Ovary (tissue), 9 donors: ENCODE results near the gene SHF. TPM values are rescaled to one million over a fixed set of nuclear protein-coding genes. Genes with fewer than 3 reads are reported as not detected.

ENCODE experiments used
- DNase-seq, 5 donors: peaks; one replicate each; pipeline ENCODE4 v3.0.0-alpha.2; 2019 to 2020
- H3K27ac ChIP-seq, 2 donors: fragments of 200-600 bp; one replicate each; pipeline versions ENCODE4 v1.5.1 to v1.8.0; 2019 to 2022
- H3K27me3 ChIP-seq: fragments of 200-600 bp; one replicate; pipeline ENCODE4 v1.8.0; 2022
- H3K36me3 ChIP-seq: fragments of 200-600 bp; sonication (generic); one replicate; pipeline ENCODE4 v1.5.1; 2019
- H3K4me1 ChIP-seq: one replicate; pipeline ENCODE4 v1.8.1; 2013; ENCODE audit warnings: mild to moderate bottlenecking, moderate library complexity; ENCODE audit not compliant: insufficient read depth
- H3K4me3 ChIP-seq: fragments of 200-600 bp; sonication (generic); one replicate; pipeline ENCODE4 v1.5.1; 2017
- H3K9me3 ChIP-seq, 2 donors: fragments of 200-600 bp in 1 of 2; sonication (generic) in 1 of 2; one replicate each; pipeline versions ENCODE4 v1.5.1 to v1.8.1; 2013 to 2019; ENCODE audit warnings: mild to moderate bottlenecking in 1 of 2, moderate library complexity in 1 of 2
- CTCF ChIP-seq, 3 donors: fragments of 450-650 bp in 2 of 3; fragments of 200-600 bp in 1 of 3; IDR thresholded peaks; one replicate each; pipeline versions ENCODE4 v1.5.1 to v1.8.0; 2016 to 2022; ENCODE audit warnings: antibody characterized with exemption in 3 of 3, mild to moderate bottlenecking in 1 of 3
- EP300 ChIP-seq: sonication (generic); formaldehyde crosslinking; IDR thresholded peaks from one replicate; pipeline ENCODE4 v1.6.1; 2017; ENCODE audit warnings: antibody characterized with exemption
- POLR2A ChIP-seq: fragments of 450-650 bp; IDR thresholded peaks from one replicate; pipeline ENCODE4 v1.6.1; 2017; ENCODE audit warnings: antibody characterized with exemption, mild to moderate bottlenecking, moderate library complexity
- WGBS, 3 donors: extraction: QIAGEN DNeasy Blood & Tissue Kit in 1 of 3; methylation state at CpG; one replicate each; pipeline versions ENCODE4 v1.1.5 to v1.1.7; 2013 to 2017; 5-methylcytosine and 5-hydroxymethylcytosine counted together
- intact Hi-C, 4 donors: fragments of 100-400 bp; cut with DNase I; formaldehyde crosslinking; loops; one replicate each; pipeline versions ENCODE4 v1.11.0 to v1.15.1; 2022 to 2023
- polyA plus RNA-seq, 2 donors: library from polyadenylated mRNA; stranded (reverse); fragments of 200-250 nt in 1 of 2; fragments of 350-450 nt in 1 of 2; fragmentation: Illumina TruSeq in 1 of 2; extraction: RNeasy Lipid Tissue Mini Kit (QIAGEN cat#74804) in 1 of 2; gene quantifications; one replicate each; pipeline ENCODE4 v1.2.3, GENCODE V29; 2013 to 2014
- total RNA-seq, 7 donors: library from RNA; depleted of rRNA in 2 of 7; stranded (reverse); fragments of >200 nt in 2 of 7; fragmentation: NEBNext Ultra II Directional in 3 of 7; extraction: Animal tissue kit (Norgen Biotek cat#: 25700) in 3 of 7; gene quantifications; one replicate each; pipeline versions ENCODE4 v1.1.0 to v1.2.4, GENCODE V29; 2016 to 2023
- donor health status: DM: no; HTN: no; CAD: no; lungs with moderate emphysema.
- donor health status: DM: no; HTN: no; CAD: no.
- donor health status: Bipolar disorder and iron deficiency.
- donor health status: DM: yes; HTN: yes; CAD: no.
- donor health status: DM: no; HTN: no; CAD: no.
- donor health status: DM: yes; HTN: yes; CAD: no.

SHF gene
- total and polyA plus RNA-seq, 9 donors: 17.5 to 45.3 (median 30.5) TPM

DNA sequence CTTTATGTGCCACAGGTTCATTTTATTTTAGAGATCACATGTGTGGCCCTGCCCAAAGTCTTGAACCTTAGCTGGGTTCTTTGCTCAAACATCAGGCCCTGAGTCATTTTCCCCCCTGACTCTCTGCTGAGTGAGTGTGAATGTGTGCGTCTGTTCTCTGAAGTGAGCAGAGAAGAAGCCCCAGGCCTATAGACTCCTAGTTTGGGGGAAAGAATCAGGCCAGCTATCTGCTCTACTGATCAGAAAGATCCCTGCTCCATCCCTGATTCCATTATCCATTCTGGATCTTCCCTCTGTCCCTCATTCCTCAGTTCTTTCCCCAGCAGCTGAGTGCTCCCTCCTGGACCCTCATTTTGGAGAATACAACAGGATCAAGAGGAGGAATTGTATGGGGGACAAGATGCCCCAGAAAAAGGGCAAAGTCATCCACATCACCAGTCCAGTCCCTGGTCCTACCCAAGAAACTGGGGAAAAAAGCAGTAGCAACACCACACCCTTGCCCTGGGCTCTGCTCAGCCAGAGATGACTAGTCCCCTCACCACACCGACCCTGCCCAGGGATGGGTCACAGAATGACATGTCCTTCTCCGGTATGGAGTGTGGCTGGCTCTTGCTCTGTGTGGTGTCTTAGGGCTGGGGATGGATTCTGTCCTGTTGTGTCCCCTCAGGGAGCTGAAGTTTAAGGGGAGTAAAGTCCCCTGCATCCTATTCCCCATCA is 54.8 kb downstream of the SHF start:
- Histone ChIP-seq H3K27me3 (no peaks in the 10 kb centered on the region), H3K27ac (no peak overlapping the region), H3K4me1 (peaks cover 5% of the 10 kb centered on the region), H3K9me3 (no peaks in the 10 kb centered on the region), H3K36me3 (no peaks in the 10 kb centered on the region), H3K4me3 (no peak overlapping the region)
- TF ChIP-seq CTCF (IDR thresholded peaks at IDR 0.05): no peak
- no peak for TF ChIP-seq POLR2A
- no peak for TF ChIP-seq EP300
- intact Hi-C loops: no loop called here
- no peak for DNase-seq
- WGBS, 3 donors: 61 to 69% (median 67%) methylated on average over 3 of the region's 3 CpGs

DNA sequence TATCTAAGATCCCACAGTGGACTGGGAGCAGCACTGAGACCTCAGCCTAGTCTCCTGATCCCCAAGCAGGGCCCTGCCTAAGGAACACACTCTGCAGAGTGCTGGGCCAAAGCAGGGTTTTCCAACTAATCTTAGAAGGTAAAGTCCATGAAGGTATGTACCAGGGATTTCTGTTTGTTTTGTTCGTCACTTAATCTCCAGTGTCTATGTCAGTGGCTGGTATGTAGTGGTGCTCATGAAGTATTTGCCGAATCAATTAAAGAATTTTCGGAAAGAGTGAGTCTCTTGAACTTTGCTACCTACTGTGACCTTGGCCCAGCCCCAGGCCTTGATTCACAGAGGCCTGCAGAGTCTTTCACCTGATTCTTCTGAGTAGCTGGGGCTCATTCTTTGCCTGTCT is 56.3 kb downstream of the SHF start:
- 85 to 96% (median 93%) methylated on average over 3 of the region's 3 CpGs for WGBS, 3 donors
- Histone ChIP-seq H3K9me3 (no peaks in the 10 kb centered on the region), H3K36me3 (no peaks in the 10 kb centered on the region), H3K27ac (no peak overlapping the region), H3K4me3 (no peak overlapping the region), H3K4me1 (peaks cover 5% of the 10 kb centered on the region), H3K27me3 (no peaks in the 10 kb centered on the region)
- intact Hi-C loops: no loop called here
- no peak for TF ChIP-seq EP300
- TF ChIP-seq CTCF (IDR thresholded peaks at IDR 0.05): no peak
- TF ChIP-seq POLR2A: no peak
- DNase-seq: no peak

DNA sequence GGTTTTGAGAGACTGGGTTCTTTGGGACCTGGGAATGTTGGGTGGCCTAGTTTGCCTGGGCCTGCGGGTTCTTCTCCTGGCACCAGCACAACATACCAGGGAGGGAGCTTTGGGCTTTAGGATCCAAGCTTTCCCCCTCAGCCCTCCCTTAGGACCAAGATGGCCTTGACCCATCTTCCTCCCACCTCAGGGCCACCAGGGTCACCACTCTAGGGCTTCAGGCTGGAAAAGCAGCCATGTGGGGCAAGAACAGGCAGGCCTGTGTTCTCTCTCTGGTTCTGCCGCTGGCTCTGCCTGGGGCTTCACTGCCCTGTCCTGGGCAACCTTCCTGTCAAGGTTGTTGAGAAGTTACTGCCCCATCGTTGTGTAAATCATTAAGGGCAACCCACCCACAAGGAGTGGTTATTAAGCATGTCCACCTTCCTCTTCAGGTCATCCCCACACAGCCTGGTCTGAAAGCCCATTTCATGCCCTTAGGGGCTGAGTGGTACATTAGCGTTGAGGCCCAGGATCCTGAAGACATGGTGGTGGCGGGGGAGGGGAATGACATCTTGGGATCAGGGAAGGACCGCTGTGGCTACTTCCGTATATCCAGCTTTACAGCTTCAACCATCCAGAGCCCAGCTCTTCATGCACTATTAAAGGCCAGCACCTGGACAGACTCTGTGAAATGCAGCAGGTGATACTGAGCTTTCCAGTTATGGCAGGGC is 57.3 kb downstream of the SHF start:
- H3K9me3 ChIP-seq: no peaks in the 10 kb centered on the region
- H3K4me1 ChIP-seq: peaks cover 5% of the 10 kb centered on the region
- TF ChIP-seq EP300 (no peak), POLR2A (no peak), CTCF (IDR thresholded peaks at IDR 0.05) (no peak)
- DNase-seq: no peak
- H3K36me3 ChIP-seq: no peaks in the 10 kb centered on the region
- 83 to 84% (median 83%) methylated on average over 7 of the region's 7 CpGs for WGBS, 3 donors
- no peaks in the 10 kb centered on the region for H3K27me3 ChIP-seq
- no peak overlapping the region for H3K27ac ChIP-seq
- H3K4me3 ChIP-seq: peak overlapping the region; percentile 0
- intact Hi-C loops: no loop called here

DNA sequence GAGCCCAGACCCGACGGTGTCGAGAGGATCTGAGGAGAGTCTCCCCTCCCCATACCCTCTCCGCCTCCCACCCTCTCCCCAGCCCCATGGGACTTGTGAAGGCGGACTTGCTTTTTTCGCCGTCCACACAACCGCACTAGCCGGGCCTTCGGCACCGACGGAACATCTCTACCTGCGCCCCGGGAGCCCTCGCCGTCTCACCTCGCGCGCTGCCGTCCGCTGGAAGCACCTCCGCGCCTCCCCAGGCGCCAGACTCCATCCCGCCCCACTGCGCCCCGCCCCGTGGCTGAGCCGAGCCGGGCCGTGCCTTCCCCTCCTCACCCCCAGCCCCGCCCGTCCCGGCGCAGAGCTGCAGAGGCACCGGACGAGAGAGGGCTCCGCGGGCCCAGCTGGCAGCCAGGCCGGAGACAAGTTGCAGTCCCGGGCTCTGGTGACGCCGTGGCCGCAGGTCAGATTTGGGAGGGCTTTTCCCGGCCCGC is 58.1 kb downstream of the SHF start, which contains the start of the genes DUOX1 and DUOXA1:
Gene DUOX1, plus strand, starts transcription at position 344 of the 479 bp plus-strand sequence. CDS start 1,973 bp downstream, outside the sequence.
Gene DUOXA1, minus strand, starts transcription at position 229 of the 479 bp plus-strand sequence. CDS start 6,865 bp downstream, outside the sequence.
- WGBS, 3 donors: 1 to 2% (median 2%) methylated on average over 36 to 46 of the region's 46 CpGs
- Histone ChIP-seq H3K27me3 (no peaks in the 10 kb centered on the region), H3K27ac (no peak within 1 kb of the TSS), H3K9me3 (no peaks in the 10 kb centered on the region), H3K4me1 (peaks cover 5% of the 10 kb centered on the region), H3K4me3 (peak within 1 kb of the TSS; percentile 0), H3K36me3 (no peaks in the 10 kb centered on the region)
- intact Hi-C loops: no loop called here
- no peak for DNase-seq
- no peak for TF ChIP-seq CTCF (IDR thresholded peaks at IDR 0.05)
- TF ChIP-seq EP300: no peak
- no peak for TF ChIP-seq POLR2A
